Measurements from ENCODE around the gene FUT1.
"Not testable (repeated sequence)": the region's sequence is repeated elsewhere in the genome, so short reads cannot be mapped to it uniquely, and the experiment has no call there.

Gene FUT1

GRCh38 chr19:48768171-48768753, 15.8 kb upstream of the FUT1 start:
- not testable (repeated sequence) for DNase-seq

DNA sequence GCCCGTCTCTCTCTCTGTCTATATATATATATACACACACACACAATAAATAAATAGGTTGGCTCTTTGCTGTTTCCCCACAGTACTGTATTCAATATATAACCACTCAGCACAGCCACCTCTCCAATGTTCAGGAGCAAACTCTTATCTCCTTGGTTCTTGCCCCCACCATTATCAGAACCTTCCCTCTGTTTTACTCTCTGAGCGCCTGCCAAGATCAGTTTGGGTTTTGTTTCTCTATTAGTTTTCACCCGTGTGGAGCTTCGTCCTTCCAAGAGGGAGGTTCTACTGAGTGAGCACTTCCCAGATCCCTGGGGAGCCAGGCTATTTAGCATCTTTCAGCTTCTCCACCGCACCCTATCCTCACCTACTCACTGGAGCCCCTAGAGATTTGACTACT, 13.4 kb upstream of the FUT1 start:
- DNase-seq, result not testable (repeated sequence)

- no peak for DNase-seq
These were observed 8.2 kb upstream of the FUT1 start for GRCh38 chr19:48760504-48761205.

DNA sequence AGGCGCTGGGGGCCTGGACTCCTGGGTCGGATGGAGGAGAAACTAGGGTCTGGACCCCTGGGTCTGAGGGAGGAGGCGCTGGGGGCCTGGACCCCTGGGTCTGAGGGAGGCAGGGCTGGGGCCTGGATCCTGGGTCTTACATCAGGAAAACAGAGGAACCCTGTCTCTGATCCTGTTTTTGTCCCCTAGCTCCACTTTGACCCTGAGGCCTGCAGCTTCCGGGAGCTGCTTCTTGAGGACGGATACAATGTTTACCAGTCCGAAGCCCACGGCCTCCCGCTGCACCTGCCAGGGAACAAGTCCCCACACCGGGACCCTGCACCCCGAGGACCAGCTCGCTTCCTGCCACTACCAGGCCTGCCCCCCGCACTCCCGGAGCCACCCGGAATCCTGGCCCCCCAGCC, 5.3 kb upstream of the FUT1 start:
- DNase-seq, result no peak

DNA sequence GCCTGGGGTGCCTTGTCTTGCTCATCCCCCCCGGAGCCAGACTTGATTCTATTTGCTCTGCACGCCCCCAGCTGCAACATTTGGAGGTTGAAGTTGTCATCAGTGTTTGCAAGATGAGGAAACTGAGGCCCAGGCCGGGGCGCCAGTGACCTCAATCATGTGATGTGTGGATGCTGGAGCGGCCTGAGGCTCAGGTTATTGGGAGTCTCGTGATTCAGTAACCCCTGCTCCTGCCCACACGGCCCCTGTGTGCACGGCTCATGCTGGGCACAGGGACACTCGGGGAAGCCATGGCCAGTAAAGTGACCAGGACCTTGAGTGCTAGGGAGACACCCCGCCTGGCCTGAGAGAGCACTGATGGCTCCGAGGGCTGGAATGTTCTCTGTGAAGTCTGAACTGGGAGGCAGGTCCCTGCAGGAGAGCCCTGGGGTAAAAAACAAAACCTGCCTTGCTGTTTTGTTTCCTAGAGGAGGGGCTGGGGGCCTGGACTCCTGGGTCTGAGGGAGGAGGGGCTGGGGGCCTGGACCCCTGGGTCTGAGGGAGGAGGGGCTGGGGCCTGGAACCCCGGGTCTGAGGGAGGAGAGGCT, 4.7 kb upstream of the FUT1 start:
- no peak for DNase-seq

DNA sequence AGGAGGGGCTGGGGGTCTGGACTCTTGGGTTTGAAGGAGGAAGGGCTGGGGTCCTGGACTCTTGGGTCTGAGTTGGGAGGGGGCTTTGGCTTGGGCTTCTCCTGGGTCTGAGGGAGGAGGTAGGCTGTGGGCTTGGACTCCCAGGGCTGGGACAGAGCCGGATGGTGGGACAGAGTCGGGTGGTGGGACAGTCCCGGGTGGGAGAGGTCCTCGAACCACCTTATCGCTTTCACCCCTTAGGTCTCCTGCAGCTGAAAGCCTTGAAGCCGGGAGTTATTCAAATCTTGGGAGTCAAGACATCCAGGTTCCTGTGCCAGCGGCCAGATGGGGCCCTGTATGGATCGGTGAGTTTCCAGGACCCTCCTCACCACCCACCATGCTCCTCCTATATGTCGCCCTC, 4.2 kb upstream of the FUT1 start:
- no peak for DNase-seq

DNA sequence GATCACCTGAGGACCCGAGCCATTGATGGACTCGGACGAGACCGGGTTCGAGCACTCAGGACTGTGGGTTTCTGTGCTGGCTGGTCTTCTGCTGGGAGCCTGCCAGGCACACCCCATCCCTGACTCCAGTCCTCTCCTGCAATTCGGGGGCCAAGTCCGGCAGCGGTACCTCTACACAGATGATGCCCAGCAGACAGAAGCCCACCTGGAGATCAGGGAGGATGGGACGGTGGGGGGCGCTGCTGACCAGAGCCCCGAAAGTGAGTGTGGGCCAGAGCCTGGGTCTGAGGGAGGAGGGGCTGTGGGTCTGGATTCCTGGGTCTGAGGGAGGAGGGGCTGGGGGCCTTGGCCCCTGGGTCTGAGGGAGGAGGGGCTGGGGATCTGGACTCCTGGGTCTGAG, 3.8 kb upstream of the FUT1 start:
- no peak for DNase-seq

- DNase-seq, result no peak
These were observed 3.3 kb upstream of the FUT1 start for GRCh38 chr19:48755787-48756186.

DNA sequence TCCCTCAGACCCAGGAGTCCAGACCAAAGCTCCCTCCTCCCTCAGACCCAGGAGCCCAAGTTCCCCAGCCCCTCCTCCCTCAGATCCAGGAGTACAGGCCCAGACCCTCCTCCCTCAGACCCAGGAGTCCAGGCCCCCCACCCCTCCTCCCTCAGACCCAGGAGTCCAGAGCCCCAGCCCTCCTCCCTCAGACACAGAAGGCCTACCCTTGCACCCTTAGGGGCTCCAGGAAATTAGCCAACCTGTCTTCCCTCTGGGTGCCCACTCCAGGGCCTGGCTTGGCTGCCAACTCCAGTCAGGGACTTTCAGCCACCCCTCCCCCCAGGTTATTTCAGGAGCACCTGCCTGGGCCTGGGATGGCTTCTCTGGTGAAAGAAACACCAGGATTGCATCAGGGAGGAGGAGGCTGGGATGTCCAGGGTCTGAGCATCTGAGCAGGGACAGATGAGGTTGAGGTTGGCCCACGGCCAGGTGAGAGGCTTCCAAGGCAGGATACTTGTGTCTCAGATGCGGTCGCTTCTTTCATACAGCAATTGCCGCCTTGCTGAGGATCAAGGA, 2.7 kb upstream of the FUT1 start, which contains the start of gene FGF21:
Gene FGF21 (plus strand): TSS at position 441 of the 558 bp plus-strand sequence. CDS start 713 bp downstream, outside the sequence.
- DNase-seq, result no peak

DNA sequence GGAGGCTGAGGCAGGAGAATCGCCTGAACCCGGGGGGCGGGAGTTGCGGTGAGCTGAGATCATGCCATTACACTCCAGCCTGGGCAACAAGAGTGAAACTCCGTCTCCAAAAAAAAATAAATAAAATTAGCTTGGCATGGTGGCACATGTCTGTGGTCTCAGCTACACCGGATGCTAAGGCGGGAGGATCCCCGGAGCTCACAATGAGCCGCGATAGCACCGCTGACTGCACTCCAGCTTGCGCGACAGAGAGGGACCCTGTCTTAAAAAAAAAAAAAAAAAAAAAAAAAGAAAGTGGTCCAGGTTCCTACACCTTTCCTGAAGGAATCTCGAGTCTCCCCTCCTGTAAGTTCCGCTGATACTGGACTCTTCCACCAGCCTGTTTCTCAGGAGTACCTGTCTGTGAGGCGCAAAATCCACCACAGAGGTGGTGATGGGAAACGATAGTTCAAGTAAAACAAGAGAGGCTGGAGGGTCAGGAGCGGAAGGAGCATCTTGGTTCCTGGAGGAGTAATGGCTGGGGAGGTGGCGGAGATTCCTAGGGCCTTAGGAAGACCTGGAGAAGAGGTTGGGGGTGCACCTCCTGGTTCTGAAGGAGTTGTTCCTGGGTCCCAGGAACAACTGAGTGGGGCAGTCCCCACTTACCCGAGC, 471 bp downstream of the FUT1 start:
- no peak for DNase-seq

DNA sequence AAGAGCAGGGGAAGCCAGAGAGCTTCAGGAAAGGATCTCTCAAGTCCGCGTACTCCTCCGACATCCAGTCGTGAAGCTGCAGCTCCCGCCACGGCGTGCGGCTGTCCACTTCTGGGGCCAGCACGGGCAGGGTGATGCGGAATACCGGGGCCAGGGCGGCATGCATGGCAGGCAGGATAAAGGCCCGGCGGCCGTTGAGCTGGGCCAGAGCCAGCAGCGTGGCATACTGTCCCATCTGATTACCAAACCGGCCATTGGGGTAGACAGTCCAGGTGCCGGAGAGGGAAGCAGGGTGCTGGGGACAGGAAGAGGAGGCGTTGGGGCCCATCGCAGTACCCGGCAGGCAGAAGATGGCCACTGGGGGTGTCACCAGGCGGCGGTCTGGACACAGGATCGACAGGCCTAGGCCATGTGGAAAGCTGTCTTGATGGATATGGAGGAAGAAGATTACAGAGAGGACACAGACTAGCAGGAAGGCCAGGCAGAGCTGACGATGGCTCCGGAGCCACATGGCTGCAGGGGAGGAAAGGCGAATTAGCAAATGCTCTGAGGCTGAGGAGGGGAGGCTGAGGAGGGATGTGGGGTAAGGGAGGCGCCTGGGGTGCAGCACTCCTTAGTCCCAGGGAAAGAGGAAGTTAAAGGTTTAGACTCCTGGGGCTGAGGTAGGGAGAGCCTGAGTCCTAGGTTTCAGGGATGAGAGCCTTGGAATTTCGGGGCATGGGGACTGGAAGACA, 1.5 kb downstream of the FUT1 start:
- DNase-seq, result no peak

DNA sequence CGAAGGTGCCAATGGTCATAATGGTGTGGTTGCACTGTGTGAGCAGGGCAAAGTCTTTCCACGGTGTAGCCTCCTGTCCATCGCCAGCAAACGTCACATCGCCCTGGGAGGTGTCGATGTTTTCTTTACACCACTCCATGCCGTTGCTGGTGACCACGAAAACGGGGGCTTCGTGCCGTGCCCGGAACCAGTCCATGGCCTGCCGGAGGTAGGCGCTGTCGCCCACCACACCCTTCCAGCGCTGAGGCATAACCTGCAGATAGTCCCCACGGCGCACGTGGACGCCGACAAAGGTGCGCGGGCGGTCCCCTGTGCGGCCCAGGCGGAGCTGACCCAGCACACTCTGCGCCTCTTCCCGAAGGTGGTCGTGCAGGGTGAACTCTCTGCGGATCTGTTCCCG, 2.1 kb downstream of the FUT1 start:
- no peak for DNase-seq

DNA sequence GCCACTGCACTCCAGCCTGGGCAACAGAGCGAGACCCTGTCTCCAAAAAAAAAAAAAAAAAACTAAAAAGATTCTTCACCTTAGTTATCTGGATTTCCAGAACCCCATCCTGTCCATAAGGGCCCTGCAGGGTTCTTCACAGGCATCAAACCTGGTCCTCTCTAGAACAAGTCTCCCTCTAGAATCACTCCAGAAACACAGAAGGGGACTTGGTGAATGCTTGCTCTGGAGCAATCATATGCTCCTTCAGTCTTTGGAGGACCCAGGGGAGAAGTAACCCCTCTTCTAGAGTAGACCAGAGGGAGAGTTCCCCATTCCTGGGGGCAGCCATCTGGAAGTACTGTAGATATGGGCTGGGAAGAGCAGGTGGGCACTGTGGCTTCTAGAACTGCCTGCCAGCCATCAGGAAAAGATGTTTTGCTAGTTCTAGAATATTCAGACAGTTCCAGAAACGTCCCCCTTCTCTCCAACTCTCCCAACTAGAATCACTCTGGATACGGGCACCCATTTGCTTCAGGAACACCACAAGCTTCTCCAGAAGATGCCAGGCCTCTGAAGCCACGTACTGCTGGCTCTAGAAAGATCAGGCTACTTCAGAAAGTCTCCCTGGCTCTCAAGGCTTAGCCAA, 2.8 kb downstream of the FUT1 start:
- DNase-seq, result no peak

- peak; percentile 62 for DNase-seq
These were observed 5.5 kb downstream of the FUT1 start, which contains the start of gene IZUMO1 for GRCh38 chr19:48746738-48747575. Gene IZUMO1 (minus strand): TSS chr19:48746909. CDS start chr19:48745859, 1,050 bp downstream.

DNA sequence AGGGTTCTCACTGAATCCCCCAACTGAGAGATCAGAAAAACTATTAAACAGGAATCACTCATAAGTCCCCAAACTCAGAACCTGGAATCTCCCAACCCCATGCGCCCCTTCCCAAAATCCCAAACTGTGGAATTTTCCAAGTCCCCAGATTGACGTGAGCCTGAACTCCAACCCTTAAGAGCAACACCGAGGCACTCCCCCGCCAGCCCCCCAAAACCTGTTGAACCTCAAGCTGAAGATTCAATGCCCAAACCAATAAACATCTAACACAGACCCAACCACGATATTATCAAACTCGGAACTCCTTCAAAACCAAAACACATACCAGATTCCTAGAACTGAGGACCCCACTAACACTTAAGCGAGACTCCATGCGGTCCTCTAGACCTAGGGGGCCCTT, 6.3 kb downstream of the FUT1 start:
- DNase-seq, result no peak

GRCh38 chr19:48745208-48745995, 7.0 kb downstream of the FUT1 start:
- DNase-seq, result peak; percentile 72

DNA sequence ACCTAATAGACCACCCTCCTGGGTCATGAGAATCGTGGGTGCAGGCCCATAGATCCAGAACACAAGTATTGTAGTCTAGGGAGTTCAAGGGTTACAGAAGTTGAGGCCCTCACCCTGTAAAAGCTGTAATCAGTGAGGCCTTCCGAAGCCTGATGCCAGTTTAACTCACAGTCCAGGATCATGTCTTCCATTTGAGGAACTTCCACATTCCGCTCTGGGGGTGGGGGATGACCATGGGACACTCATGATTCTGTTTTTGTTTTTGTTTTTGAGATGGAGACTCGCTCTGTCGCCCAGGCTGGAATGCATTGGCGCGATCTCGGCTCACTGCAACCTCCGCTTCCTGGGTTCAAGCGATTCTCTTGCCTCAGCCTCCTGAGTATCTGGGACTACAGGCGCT, 10.3 kb downstream of the FUT1 start:
- no peak for DNase-seq

- DNase-seq, result no peak
These were observed 11.1 kb downstream of the FUT1 start for GRCh38 chr19:48741129-48741999.

Measured in midbrain (tissue), 1 donor.